ENCODE data around the gene BET1. TPM values are rescaled to one million over a fixed set of nuclear protein-coding genes. Genes with fewer than 3 reads are reported as not detected.

BET1 gene
- total RNA-seq, 1 experiment from 2014 or later: 21.4 TPM

DNA sequence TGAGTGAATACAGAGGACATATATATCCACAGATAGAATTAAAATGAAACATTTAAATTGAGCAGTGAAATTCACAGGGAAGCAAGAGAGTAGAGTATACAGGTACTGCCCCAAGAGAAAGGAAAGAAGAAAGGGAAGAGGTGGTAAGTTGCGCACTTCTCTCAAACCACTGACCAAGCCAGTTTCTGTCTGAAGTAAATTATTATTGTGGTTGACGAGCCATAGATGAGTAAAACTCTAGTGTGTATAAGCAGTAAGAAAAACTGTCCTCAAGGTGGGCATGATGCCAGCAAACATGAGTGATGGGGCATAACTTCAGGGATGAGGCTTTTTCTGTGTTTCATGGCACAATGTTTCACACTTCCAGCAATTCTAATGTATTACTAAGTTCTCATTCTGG lies 4.4 kb upstream of the BET1 start:
- no peaks in the 10 kb centered on the region for H3K27me3 ChIP-seq (ENCODE audit: insufficient read depth, low read length)
- no peak overlapping the region for H3K4me2 ChIP-seq (ENCODE audit: insufficient read depth, insufficient read length, low read length)
- H3K4me1 ChIP-seq (ENCODE audit: insufficient read depth, low read length): no peaks in the 10 kb centered on the region
- H3K14ac ChIP-seq (ENCODE audit: insufficient read depth, low read length): no peak overlapping the region
- no peak overlapping the region for H3K23ac ChIP-seq (ENCODE audit: insufficient read length, low read depth, low read length)
- peaks cover 7% of the 10 kb centered on the region for H3K27me3 Mint-ChIP-seq (ENCODE audit: low read depth)
- H3K79me2 ChIP-seq (ENCODE audit: insufficient read depth, low read length): peaks cover 2% of the 10 kb centered on the region; the same call in 1 of the 2 replicates
- no peaks in the 10 kb centered on the region for H3K9me3 ChIP-seq (ENCODE audit: control insufficient read depth, low read depth, low read length)
- no peak overlapping the region for H3T11ph ChIP-seq (ENCODE audit: low read length)
- H4K20me1 ChIP-seq (ENCODE audit: control insufficient read depth, insufficient read depth, insufficient read length): no peaks in the 10 kb centered on the region
- no peak overlapping the region for H3K9ac ChIP-seq (ENCODE audit: extremely low read depth, insufficient read length, low read length)
- no peak overlapping the region for H3K4ac ChIP-seq (ENCODE audit: low read depth, low read length)
- H2BK5ac ChIP-seq (ENCODE audit: insufficient read length, low read length): no peak overlapping the region
- H3K79me1 ChIP-seq (ENCODE audit: insufficient read depth, low read depth, low read length, poor library complexity, severe bottlenecking): no peaks in the 10 kb centered on the region
- H2AK5ac ChIP-seq (ENCODE audit: insufficient read length, low read length): no peak overlapping the region
- no peak overlapping the region for H4K5ac ChIP-seq (ENCODE audit: insufficient read length, low read depth, low read length)
- H3K27ac Mint-ChIP-seq: no peak overlapping the region
- no peak overlapping the region for H2BK20ac ChIP-seq (ENCODE audit: low read depth, low read length, poor library complexity, severe bottlenecking)
- H2AFZ ChIP-seq (ENCODE audit: low read length): no peak overlapping the region
- DNase-seq: no peak
- H3K4me3 Mint-ChIP-seq: no peak overlapping the region
- no peak overlapping the region for H4K8ac ChIP-seq (replicated peaks; ENCODE audit: insufficient read length, low read depth, low read length)
- no peak overlapping the region for H3K27ac ChIP-seq (ENCODE audit: insufficient read length, low read depth, low read length)
- no peak overlapping the region for H3K18ac ChIP-seq (ENCODE audit: insufficient read length, low read depth, low read length)
- no peak overlapping the region for H3K56ac ChIP-seq (ENCODE audit: insufficient read length, low read depth, low read length)
- no peaks in the 10 kb centered on the region for H3K9me3 Mint-ChIP-seq
- no peak overlapping the region for H2BK15ac ChIP-seq (ENCODE audit: low read depth, low read length)
- H3K36me3 Mint-ChIP-seq (ENCODE audit: insufficient read depth in 1 of 3, low read depth in 3 of 3): no peaks in the 10 kb centered on the region; a peak in 1 of 7 replicates
- no peak overlapping the region for H2BK120ac ChIP-seq (ENCODE audit: low read depth, low read length, poor library complexity, severe bottlenecking)
- TF ChIP-seq, protein P1, sequence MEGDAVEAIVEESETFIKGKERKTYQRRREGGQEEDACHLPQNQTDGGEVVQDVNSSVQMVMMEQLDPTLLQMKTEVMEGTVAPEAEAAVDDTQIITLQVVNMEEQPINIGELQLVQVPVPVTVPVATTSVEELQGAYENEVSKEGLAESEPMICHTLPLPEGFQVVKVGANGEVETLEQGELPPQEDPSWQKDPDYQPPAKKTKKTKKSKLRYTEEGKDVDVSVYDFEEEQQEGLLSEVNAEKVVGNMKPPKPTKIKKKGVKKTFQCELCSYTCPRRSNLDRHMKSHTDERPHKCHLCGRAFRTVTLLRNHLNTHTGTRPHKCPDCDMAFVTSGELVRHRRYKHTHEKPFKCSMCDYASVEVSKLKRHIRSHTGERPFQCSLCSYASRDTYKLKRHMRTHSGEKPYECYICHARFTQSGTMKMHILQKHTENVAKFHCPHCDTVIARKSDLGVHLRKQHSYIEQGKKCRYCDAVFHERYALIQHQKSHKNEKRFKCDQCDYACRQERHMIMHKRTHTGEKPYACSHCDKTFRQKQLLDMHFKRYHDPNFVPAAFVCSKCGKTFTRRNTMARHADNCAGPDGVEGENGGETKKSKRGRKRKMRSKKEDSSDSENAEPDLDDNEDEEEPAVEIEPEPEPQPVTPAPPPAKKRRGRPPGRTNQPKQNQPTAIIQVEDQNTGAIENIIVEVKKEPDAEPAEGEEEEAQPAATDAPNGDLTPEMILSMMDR (conservative IDR thresholded peaks at IDR 0.05): no peak
- WGBS (ENCODE audit: extremely low coverage, insufficient read length, low lambda C conversion rate): no CpG with 5 or more reads among the region's 2 CpGs
- H4K91ac ChIP-seq (ENCODE audit: insufficient read length, low read depth, low read length): no peak overlapping the region
- H3K23me2 ChIP-seq (ENCODE audit: insufficient read length, low read depth, low read length, poor library complexity, severe bottlenecking): peaks cover 8% of the 10 kb centered on the region
- H3K4me1 Mint-ChIP-seq: peaks cover 5 to 6% of the 10 kb centered on the region in 2 experiments; a peak in 3 of 4 replicates
- no peak overlapping the region for H2BK12ac ChIP-seq (ENCODE audit: insufficient read length, low read depth, low read length)

Data from H9 (cell line).